Mesenteric fat pad (tissue), 1 donor: ENCODE measurements around the gene FAM53A. TPM values are rescaled to one million over a fixed set of nuclear protein-coding genes. Genes with fewer than 3 reads are reported as not detected.

Experiments used
- DNase-seq: peaks from one replicate; pipeline ENCODE4 v3.0.0-alpha.2; 2020; ENCODE audit warnings: low spot score
- long read RNA-seq: library from polyadenylated mRNA; unstranded; transcript quantifications from one replicate; pipeline ENCODE4 v2.0.0, GENCODE V29; 2020
- total RNA-seq: library from RNA; stranded (reverse); fragmentation: NEBNext Ultra II Directional; extraction: Animal tissue kit (Norgen Biotek cat#: 25700); gene quantifications from one replicate; pipeline ENCODE4 v1.2.1, GENCODE V29; 2021
- donor health status: DM: yes; HTN: yes; CAD: no.

Gene FAM53A, protein sequence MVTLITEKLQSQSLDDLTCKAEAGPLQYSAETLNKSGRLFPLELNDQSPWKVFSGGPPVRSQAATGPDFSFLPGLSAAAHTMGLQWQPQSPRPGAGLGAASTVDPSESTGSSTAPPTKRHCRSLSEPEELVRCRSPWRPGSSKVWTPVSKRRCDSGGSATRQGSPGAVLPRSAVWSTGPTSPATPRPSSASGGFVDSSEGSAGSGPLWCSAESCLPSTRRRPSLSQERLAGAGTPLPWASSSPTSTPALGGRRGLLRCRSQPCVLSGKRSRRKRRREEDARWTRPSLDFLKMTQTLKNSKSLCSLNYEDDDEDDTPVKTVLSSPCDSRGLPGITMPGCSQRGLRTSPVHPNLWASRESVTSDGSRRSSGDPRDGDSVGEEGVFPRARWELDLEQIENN
- total RNA-seq: 2.9 TPM
- long read RNA-seq, partial matches to known transcripts: 0 of 3 reads
- long read RNA-seq, other reads (novel, unspliced or antisense): 3 of 3 reads

- DNase-seq: no peak
Observed at GRCh38 chr4:1683736-1684505, at the start of gene FAM53A. Gene FAM53A (minus strand): TSS chr4:1684313. CDS start chr4:1668741, 15,572 bp downstream.

DNA sequence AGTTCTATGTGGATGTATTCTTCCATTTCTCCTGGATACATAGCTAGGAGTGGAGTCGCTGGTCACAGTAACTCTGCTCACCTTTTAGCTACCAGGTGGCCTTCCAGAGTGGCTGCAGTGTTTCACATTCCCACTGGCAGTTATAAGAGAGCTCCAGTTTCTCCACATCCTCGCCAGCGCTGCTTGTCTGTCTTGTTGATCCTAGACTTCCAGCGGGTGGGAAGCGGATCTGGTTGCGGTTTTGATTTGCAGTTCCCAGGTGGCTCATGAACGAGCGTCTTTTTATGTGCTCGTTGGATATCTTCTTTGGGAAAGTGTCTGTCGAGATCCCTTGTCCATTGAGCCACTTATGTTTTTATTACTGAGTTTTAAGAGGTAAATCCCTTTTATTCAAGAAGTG is 48.8 kb upstream of the FAM53A start:
- DNase-seq: no peak

GRCh38 chr4:1731180-1731579 is 47.1 kb upstream of the FAM53A start:
- DNase-seq: no peak

GRCh38 chr4:1730532-1731135 is 46.5 kb upstream of the FAM53A start:
- no peak for DNase-seq

DNA sequence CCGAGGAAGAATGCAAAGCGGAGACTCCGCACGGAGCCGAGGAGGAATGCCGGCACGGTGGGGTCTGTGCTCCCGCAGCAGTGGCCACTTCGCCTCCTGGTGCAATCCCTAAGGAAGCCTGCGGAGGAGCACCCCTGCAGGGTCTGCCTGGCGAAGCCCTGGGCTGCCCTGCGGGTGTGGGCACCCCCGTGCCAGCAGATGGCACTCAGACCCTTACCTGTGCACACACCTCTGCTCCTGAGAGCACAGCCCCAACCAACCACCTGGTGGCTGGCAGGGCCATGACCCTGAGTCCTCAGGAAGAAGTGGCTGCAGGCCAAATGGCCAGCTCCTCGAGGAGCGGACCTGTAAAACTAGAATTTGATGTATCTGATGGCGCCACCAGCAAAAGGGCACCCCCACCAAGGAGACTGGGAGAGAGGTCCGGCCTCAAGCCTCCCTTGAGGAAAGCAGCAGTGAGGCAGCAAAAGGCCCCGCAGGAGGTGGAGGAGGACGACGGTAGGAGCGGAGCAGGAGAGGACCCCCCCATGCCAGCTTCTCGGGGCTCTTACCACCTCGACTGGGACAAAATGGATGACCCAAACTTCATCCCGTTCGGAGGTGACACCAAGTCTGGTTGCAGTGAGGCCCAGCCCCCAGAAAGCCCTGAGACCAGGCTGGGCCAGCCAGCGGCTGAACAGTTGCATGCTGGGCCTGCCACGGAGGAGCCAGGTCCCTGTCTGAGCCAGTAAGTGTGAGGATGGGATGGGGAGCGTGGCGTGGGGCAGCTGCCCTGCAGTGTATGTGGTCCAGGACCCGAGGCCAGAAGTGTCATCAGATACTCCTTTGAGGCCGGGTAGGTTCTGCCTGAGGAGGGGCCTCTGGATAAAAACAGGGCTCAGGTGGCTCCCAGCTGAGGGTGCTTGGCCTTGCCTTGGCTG is 44.2 kb upstream of the FAM53A start:
- no peak for DNase-seq

GRCh38 chr4:1727117-1728031 is 43.3 kb upstream of the FAM53A start:
- DNase-seq: no peak

DNA sequence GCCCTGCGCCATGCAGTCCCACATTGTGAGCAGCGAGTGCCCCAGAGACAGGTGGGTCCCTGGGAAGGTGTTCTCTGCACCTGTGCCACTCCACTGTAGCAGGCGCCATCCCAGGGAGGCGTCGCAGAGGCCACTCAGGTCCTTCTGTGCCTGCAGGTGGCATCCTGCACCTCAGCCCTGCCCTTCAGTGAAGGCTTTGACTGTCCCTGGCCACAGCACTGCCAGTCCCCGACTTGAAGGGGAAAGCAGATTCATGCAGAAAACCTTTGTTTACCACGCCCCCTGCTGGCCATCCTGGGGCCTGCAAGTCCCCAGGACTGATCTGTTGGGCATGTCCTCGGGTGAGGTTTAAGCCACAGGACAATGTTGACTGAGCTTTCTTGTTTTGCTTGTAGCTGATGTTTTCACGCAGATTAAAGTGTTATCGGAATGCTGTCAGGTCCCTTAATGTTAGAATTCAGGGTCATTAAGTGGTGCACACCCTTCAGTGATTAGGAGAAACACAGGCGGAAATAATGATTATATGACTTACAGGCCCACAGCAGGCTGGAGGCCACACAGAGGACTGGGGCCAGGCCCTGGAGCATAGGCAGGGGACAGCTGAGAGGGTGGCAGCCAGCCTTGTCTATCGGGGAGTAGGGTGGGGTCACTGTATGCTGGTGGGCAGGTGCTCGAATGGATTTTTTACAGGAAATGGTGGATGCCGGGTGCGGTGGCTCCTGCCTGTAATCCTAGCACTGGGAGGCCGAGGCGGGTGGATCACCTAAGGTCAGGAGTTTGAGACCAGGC is 42.2 kb upstream of the FAM53A start:
- no peak for DNase-seq

DNA sequence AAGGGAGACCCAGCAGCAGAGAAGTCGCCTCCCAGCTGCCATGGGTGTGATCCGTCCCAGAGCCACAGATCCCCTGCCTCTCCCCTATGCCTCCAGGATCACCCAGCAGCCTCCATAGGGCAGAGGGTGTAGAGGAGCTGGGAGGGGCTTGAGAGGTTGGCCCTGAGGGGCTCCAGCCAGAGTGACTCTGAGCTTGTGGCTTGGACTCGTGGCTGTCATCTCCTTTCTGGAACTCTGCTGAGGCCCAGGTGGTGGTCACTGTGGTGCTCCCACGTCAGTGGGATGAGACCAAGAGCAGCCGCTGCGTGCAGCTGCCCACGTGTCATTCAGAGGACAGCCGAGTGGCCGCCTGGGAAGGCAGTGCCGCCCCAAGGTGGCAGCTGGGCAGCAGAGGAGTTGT is 41.4 kb upstream of the FAM53A start:
- DNase-seq: no peak

DNA sequence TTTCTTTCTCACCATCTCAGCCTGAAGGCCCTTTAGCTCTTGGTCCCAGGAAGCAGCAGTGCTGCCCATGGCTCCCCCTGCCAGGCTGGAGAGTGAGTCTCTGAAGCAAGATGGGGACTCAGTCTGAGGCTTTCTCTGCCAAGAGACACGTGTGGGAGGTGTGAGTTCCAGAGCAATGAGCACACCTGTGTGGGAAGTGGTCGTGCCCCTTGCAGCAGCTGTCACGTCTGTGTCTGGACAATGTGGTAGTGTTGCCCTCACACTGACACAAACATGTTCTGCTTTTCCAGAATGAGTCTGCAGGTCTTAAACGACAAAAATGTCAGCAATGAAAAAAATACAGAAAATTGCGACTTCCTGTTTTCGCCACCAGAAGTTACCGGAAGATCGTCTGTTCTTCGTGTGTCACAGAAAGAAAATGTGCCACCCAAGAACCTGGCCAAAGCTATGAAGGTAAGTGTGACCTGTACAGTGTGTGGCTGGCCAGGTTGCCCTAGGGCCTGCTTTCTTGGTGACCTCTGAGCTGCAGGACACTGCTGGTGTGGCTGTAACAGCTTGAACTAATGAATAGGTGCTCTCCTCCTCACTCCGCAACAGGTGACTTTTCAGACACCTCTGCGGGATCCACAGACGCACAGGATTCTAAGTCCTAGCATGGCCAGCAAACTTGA is 39.2 kb upstream of the FAM53A start:
- no peak for DNase-seq

DNA sequence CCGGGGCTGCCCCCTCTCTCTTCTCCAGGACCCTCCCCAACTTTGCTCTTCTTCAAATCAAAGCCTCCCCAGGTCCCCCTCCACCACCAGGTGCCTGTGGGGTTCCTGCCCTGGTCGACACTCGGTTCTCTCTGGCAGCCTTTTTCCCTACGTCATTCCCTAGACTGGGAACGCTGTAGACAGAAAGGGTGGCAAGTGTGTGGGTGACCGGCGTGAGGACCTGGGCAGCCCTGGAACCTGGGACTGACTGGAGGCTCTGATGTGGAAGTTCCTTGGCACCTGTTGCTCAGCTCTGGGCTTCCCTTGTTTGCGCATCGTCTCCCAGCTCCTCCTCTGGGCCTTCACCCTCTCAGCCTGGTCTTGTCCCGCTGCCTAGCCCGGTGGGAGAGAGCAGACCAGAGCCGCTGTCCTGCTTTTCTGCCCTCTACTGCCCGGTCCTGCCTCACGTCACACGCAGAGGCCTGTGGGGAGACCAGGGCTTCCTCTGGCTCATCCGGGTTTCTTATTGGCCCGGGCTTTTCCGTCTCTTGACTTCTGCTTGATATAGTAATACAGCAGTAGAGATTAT is 38.5 kb upstream of the FAM53A start:
- DNase-seq: no peak

GRCh38 chr4:1721666-1722550 is 37.8 kb upstream of the FAM53A start:
- DNase-seq: no peak

- DNase-seq: peak; percentile 95
Observed at GRCh38 chr4:1721003-1721665, 37.0 kb upstream of the FAM53A start, which contains the start of the genes TACC3 and TMEM129. Gene TACC3 (plus strand): TSS chr4:1721521. CDS start chr4:1723422, 1,901 bp downstream. Gene TMEM129 (minus strand): TSS chr4:1721323. CDS start chr4:1720837, 486 bp downstream.

DNA sequence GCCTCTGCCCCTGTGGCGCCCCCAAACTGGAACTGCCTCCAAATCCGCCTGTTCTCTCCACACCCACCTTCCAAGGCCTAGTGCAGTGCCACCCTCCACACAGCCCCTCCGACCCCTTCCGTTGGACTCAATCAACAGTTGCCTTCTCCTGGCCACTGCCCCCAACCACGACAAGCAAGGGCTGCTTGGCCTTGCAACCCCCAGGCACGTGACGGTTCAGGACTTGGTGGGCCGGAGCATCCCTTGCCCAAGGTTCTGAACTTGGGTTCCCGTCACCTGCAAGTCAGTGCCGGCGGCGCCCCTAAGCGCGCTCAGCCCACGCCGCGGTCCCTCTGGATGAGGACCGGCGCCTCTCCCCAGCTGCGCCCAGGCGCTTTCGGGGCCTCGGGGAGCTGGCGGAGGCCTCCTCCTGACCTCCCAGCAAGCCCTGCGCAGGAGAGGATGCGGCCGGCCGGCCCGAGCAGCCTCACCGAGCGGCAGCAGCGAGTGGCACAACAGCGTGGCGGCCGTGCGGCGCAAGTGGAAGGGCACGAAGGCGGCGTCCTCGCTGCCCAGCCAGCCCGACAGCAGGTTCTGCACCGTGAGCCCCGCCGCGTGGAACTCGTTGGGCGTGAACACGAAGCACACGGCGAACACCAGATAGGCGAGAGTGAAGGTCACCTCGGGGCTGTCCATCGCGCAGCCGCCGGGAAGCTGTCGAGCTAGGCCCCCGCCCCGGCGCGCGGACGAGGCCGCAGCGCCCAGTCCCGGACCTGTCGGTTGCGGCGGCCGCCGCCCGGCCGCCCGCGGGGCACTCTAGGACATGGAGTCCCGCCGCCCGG is 36.3 kb upstream of the FAM53A start:
- no peak for DNase-seq

DNA sequence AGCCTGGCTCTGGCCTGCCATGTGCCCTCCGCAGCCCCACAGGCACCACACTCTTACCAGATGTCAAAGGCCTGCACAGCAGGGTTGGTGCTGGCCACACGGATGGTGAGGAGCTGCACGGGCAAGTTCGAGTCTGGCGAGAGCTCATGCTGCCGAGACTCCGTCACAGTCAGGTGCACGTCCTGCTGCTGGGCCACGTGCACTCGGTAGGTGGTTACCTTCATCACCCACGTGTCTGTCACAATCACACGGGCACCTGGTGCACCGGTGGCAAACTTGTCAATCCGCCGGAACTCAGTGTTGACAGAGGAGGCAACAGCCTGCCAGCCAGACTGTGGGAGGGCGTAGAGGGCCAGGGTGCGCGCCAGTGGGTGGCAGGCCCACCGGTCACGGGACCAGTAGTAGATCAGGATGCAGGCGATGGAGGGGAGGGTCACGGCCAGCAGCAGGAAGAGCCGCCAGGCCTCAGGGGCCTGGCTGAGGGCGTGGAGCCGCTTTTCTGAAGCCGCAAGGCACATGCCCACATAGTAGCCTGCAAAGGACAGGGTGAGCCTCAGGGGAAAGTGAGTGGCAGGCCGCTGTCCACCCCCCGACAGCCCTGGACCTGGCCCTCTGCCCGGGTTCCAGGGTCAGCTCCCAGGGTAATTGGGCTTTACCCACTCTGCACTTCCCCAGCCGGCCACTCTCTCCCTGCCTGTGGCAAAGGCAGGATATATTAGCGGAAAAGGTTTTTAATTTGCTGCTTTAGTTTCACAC is 34.2 kb upstream of the FAM53A start:
- no peak for DNase-seq
